HG03571 (cell line): ENCODE data around the gene ZNF391.
A peak's percentile ranks its signal among the peaks of the same experiment; 100 is the strongest.
"Not testable (repeated sequence)": the region's sequence is repeated elsewhere in the genome, so short reads cannot be mapped to it uniquely, and the experiment has no call there.

Experiments
- ATAC-seq: cut with Tn5 transposase; IDR thresholded peaks from one replicate; pipeline ENCODE4 v1.9.1; 2021; ENCODE audit not compliant: unreplicated experiment

ZNF391 gene

GRCh38 chr6:27388293-27389197, at the start of gene ZNF391:
TSS of gene ZNF391 (plus strand) at chr6:27388759. CDS start at chr6:27400371, 11,612 bp downstream.
- peak; percentile 86 for ATAC-seq

DNA sequence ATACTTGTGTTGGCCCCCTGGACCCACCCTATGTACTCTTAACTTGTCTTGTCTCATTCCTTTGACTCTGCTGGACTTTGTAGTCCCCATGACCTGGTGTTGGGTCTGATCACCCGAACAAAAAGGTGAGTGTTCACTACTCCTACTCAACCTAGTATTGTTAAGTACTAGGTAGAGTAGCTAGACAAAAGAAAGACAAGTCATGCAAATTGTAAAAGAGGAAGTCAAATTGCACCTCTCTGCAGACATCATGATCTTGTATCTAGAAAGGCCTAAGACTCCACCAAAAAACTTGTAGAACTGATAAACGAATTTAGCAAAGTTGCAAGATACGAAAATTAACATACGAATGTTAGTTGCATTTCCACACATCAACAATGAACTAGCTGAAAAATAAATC, 35.7 kb upstream of the ZNF391 start:
- no peak for ATAC-seq

DNA sequence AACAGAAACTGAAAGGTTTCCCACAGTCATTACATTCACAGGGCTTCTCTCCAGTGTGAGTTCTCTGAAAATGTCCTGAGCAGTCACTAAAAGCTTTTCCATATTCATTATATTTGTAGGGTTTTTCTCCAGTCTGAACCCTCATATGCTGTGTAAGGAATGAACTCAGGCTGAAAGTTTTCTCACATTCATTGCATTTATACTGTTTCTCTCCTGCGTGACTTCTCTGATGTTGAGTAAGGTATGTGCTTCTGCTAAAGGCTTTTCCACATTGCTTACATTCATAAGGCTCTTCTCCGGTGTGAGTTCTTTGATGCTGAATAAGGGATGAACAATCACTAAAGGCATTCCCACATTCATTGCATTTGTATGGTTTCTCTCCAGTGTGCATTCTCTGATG, 29.8 kb upstream of the ZNF391 start:
- no peak for ATAC-seq

- no peak for ATAC-seq
Observed at GRCh38 chr6:27359231-27359630, 29.3 kb upstream of the ZNF391 start.

DNA sequence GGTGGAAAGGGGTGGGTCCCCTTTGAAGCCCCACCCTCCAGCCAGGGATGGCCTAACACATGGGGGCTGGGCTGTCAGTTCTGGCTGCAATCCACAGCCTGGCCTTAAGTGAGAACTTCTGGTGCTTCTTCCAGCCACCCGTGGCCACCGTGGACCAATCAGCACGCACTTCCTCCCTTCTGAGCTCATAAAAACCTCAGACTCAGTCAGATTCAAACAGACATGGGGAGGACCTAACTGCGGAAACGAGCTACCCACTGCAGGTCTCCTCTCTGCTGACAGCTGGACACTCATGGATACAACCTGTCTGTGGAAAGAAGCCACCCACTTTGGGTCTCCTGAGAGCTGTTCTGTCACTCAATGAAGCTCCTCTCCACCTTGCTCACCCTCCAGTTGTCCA, 20.4 kb upstream of the ZNF391 start:
- ATAC-seq = no peak

GRCh38 chr6:27370391-27370790, 18.2 kb upstream of the ZNF391 start:
- ATAC-seq = no peak

GRCh38 chr6:27374824-27375612, 13.5 kb upstream of the ZNF391 start:
- ATAC-seq = no peak

GRCh38 chr6:27375613-27376079, 12.9 kb upstream of the ZNF391 start:
- no peak for ATAC-seq

GRCh38 chr6:27378406-27378805, 10.2 kb upstream of the ZNF391 start:
- not testable (repeated sequence) for ATAC-seq

GRCh38 chr6:27381001-27381400, 7.6 kb upstream of the ZNF391 start:
- not testable (repeated sequence) for ATAC-seq

DNA sequence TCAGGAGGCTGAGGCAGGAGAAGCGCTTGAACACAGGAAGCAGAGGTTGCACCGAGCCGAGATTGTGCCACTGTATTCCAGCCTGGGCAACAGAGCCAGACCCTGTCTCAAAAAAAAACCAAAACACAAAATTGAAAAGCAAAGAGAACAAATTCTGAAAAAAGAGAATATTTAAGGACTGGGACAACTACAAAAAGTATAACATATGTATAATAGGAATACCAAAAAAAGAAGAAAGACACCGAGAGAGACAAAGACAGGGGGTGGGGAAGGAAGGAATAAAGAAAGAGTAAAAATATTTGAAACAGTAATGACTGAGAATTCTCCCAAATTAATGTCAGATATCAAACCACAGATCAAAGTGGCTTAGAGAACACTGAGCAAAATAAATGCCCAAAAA, 5.5 kb upstream of the ZNF391 start:
- no peak for ATAC-seq

DNA sequence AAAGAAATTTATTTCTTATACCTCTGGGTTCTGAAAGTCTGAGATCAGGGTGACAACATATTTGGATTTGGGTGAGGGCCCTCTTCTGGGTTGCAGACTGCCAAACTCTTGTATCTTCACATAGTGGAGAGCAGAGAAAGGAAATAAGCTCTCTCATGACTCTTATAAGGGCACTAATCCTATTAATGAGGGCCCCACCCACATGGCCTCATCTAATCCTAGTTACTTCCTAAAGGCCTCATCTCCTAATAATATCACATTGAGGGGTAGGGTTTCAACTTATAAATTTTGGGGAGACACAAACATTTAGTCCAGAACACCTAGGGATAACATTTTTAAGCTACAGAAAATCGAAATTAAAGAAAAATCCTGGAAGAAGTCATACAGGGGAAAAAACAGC, 5.1 kb upstream of the ZNF391 start:
- ATAC-seq = no peak

DNA sequence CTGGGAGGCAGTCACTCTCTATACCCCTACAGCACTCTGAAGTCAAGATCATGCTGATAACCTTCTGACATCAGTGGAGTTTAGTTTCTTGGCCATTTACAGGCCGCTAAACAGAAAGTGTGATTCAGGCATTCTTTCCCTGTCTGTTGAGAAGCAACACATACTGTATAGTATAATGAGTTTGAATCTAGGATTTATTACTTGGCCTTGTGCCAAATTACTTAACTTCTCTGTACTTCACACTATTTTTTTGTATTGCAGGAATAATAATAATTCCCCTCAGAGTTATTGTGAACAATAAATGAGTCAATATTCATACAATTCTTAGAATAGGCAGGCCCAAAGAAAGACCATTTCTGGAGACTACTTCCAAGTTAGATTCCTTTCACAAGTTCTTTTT, 4.1 kb downstream of the ZNF391 start:
- ATAC-seq = no peak

GRCh38 chr6:27394073-27394472, 5.5 kb downstream of the ZNF391 start:
- ATAC-seq = no peak

- ATAC-seq = no peak
Observed at GRCh38 chr6:27400877-27401642, 12.5 kb downstream of the ZNF391 start.

- ATAC-seq = no peak
Observed at GRCh38 chr6:27406085-27406484, 17.5 kb downstream of the ZNF391 start.

DNA sequence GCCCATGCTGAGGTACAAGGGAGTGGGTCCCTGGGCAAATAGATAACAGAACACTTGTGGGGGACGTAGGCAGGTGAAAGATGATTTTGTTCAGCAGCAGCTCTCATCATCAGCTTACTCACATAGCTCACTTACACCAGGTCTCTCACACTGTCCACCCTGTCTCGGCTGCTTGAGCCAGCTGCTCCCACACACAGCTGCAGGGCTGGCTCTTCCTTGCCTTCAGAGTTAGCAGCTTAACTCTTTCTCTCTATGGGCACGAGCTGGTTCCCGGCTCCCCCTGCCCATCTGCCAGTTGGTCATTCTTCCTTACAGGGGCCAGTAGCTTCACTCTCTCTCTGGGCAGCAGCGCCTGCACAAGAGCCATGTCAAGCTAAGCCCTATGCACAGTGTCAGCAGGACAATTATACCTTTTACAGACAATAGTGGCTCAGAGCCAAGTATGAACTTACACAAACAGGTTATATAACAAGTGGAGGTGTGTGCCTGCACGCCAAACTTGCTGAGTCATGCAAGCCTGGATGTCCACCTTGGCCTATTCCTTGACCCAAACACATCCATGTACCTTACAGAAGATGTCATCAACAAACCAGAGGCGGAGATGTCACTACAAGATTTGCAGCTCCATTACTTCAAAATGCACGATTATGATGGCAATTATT, 18.7 kb downstream of the ZNF391 start:
- ATAC-seq = no peak

GRCh38 chr6:27414300-27414699, 25.7 kb downstream of the ZNF391 start:
- ATAC-seq = no peak

- ATAC-seq = no peak
Observed at GRCh38 chr6:27414996-27415395, 26.4 kb downstream of the ZNF391 start.

GRCh38 chr6:27415898-27416297, 27.3 kb downstream of the ZNF391 start:
- ATAC-seq = no peak

- no peak for ATAC-seq
Observed at GRCh38 chr6:27419363-27419762, 30.8 kb downstream of the ZNF391 start.
